ENCODE data around the gene KCND3.
"Not testable (repeated sequence)": the region's sequence is repeated elsewhere in the genome, so short reads cannot be mapped to it uniquely, and the experiment has no call there.

KCND3 gene

DNA sequence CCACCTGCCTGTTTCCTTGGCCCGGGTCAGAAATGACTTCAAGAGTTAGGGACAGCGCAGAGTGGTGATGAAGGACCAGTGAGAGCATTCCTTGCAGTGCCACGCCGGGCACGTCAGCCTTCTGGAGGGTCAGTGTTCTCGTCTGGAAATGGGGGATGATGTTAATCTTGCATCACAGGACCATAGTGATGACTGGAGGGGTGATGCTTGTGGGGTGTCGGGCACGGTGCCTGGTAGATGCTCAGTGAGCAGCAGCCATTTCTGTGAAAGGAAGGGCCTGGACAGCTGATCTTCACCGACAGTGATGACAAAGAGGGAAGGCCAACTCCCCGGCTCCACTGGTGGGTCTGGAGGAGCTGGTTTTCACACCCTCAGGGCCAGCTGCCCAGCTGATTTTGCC is 177.6 kb downstream of the KCND3 start:
- Histone ChIP-seq H3K27me3 (ENCODE audit: control insufficient read depth, insufficient read depth, low read length, poor library complexity, severe bottlenecking) (no peaks in the 10 kb centered on the region), H3K27ac (ENCODE audit: insufficient read depth, low read depth, low read length, poor library complexity, severe bottlenecking) (no peak overlapping the region), H3K36me3 (ENCODE audit: control insufficient read depth, insufficient read depth, low read length) (no peaks in the 10 kb centered on the region), H3K4me1 (ENCODE audit: control insufficient read depth, insufficient read depth, low read length) (no peaks in the 10 kb centered on the region), H3K4me3 (ENCODE audit: insufficient read depth, low read depth, low read length) (no peak overlapping the region), H3K9me3 (ENCODE audit: control insufficient read depth, low read length) (no peaks in the 10 kb centered on the region)
- 86 to 89% methylated on average over 10 of the region's 10 CpGs for WGBS, 2 experiments

DNA sequence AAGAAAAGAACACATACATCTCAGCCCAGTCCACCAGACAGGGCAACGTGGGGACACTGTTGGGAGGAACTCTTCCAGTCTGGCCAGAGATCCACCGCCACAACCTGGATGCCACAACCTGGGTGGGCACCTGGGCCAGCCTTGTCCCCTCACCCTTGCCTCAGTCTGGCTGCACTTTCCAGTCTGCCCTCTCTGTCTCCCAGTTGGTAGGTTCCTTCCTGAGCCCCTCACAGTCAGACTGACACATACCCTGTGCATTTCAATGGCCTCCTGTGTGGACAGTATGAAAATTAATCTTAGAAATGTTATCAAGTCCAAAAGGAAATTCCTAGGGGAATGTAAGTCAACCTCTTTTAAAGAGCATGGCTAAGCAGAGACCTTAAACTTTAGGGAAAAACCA is 184.2 kb downstream of the KCND3 start:
- Histone ChIP-seq H3K36me3 (ENCODE audit: control insufficient read depth, insufficient read depth, low read length) (no peaks in the 10 kb centered on the region), H3K27me3 (ENCODE audit: control insufficient read depth, insufficient read depth, low read length, poor library complexity, severe bottlenecking) (no peaks in the 10 kb centered on the region), H3K27ac (ENCODE audit: insufficient read depth, low read depth, low read length, poor library complexity, severe bottlenecking) (no peak overlapping the region), H3K4me1 (ENCODE audit: control insufficient read depth, insufficient read depth, low read length) (peaks cover 14% of the 10 kb centered on the region), H3K4me3 (ENCODE audit: insufficient read depth, low read depth, low read length) (no peak overlapping the region), H3K9me3 (ENCODE audit: control insufficient read depth, low read length) (no peaks in the 10 kb centered on the region)
- WGBS, 2 experiments: 87 to 91% methylated on average over 2 of the region's 2 CpGs

DNA sequence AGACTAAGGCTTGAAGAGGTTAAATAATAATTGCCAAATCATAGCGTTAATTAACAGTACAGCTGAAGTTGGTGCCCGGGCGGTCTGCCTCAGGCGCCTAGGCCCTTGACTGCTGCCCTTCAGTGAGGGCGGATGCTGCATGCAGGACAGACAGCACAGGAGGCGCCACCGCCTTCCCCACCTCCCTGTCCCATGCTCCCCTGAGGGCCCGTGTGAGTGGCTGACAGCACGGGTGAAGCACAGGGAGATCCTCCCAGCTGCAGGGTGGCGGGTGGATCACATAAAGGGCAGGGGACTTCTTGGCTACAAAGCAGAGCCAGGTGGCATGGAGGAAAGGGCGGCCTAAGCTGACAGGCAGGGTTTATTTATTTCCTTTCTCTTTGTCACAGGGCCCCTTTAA is 184.7 kb downstream of the KCND3 start:
- Histone ChIP-seq H3K27me3 (ENCODE audit: control insufficient read depth, insufficient read depth, low read length, poor library complexity, severe bottlenecking) (no peaks in the 10 kb centered on the region), H3K4me1 (ENCODE audit: control insufficient read depth, insufficient read depth, low read length) (peaks cover 14% of the 10 kb centered on the region), H3K4me3 (ENCODE audit: insufficient read depth, low read depth, low read length) (no peak overlapping the region), H3K9me3 (ENCODE audit: control insufficient read depth, low read length) (no peaks in the 10 kb centered on the region), H3K27ac (ENCODE audit: insufficient read depth, low read depth, low read length, poor library complexity, severe bottlenecking) (no peak overlapping the region), H3K36me3 (ENCODE audit: control insufficient read depth, insufficient read depth, low read length) (no peaks in the 10 kb centered on the region)
- WGBS, 2 experiments: 86 to 90% methylated on average over 11 of the region's 11 CpGs

DNA sequence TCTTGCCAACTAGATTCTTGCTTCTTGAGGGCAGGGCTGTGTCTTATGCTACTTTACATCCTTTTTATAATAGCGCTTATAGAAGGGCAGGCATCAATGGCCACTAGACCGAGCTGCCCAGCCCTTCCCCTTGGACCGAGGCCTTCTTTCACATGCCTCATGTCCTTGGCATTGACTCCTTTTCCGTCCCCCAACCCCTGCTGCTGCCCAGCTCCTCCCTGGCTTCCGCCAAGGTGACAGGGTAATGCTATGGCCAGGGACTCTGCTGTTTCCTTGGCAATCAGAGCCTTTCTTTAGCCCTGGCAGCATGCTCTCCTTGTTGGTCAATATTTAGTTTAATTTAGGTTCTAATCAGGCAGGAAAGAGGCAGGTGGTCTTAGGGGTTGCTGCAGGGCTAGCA is 185.5 kb downstream of the KCND3 start:
- peaks cover 14% of the 10 kb centered on the region for H3K4me1 ChIP-seq (ENCODE audit: control insufficient read depth, insufficient read depth, low read length)
- no peak overlapping the region for H3K4me3 ChIP-seq (ENCODE audit: insufficient read depth, low read depth, low read length)
- H3K36me3 ChIP-seq (ENCODE audit: control insufficient read depth, insufficient read depth, low read length): no peaks in the 10 kb centered on the region
- H3K9me3 ChIP-seq (ENCODE audit: control insufficient read depth, low read length): no peaks in the 10 kb centered on the region
- 94 to 95% methylated on average over 5 of the region's 5 CpGs for WGBS, 2 experiments
- H3K27ac ChIP-seq (ENCODE audit: insufficient read depth, low read depth, low read length, poor library complexity, severe bottlenecking): no peak overlapping the region
- H3K27me3 ChIP-seq (ENCODE audit: control insufficient read depth, insufficient read depth, low read length, poor library complexity, severe bottlenecking): no peaks in the 10 kb centered on the region

DNA sequence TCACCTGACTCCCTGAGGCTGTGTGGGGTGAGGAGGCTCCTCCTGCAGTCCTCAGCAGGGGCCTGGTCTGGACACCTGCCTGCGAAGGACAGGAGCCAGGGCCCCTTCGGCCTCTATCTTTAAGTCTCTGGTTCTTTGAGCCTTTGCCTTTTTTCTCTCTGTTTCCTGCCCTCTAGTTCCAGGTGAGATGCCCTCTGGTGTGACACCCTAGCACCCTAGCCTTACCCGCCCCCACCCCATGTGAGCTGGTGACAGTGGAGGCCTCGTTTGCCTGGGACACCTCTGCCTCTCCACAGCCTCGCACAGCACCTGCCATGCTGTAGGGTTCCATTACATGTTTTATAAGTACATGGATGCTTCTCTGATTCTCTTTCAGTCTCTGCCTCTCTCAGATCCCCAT is 186.5 kb downstream of the KCND3 start:
- no peaks in the 10 kb centered on the region for H3K9me3 ChIP-seq (ENCODE audit: control insufficient read depth, low read length)
- 93% methylated on average over 5 of the region's 5 CpGs for WGBS, 2 experiments
- H3K27me3 ChIP-seq (ENCODE audit: control insufficient read depth, insufficient read depth, low read length, poor library complexity, severe bottlenecking): no peaks in the 10 kb centered on the region
- H3K4me3 ChIP-seq (ENCODE audit: insufficient read depth, low read depth, low read length): no peak overlapping the region
- no peak overlapping the region for H3K27ac ChIP-seq (ENCODE audit: insufficient read depth, low read depth, low read length, poor library complexity, severe bottlenecking)
- H3K36me3 ChIP-seq (ENCODE audit: control insufficient read depth, insufficient read depth, low read length): no peaks in the 10 kb centered on the region
- peaks cover 14% of the 10 kb centered on the region for H3K4me1 ChIP-seq (ENCODE audit: control insufficient read depth, insufficient read depth, low read length)

GRCh38 chr1:111802110-111802509 is 187.4 kb downstream of the KCND3 start:
- WGBS, 2 experiments: 92 to 94% methylated on average over 6 of the region's 6 CpGs
- H3K9me3 ChIP-seq (ENCODE audit: control insufficient read depth, low read length): no peaks in the 10 kb centered on the region
- H3K36me3 ChIP-seq (ENCODE audit: control insufficient read depth, insufficient read depth, low read length): no peaks in the 10 kb centered on the region

GRCh38 chr1:111801071-111801850 is 188.2 kb downstream of the KCND3 start:
- Histone ChIP-seq H3K36me3 (ENCODE audit: control insufficient read depth, insufficient read depth, low read length) (no peaks in the 10 kb centered on the region), H3K27ac (ENCODE audit: insufficient read depth, low read depth, low read length, poor library complexity, severe bottlenecking) (no peak overlapping the region), H3K4me3 (ENCODE audit: insufficient read depth, low read depth, low read length) (no peak overlapping the region), H3K27me3 (ENCODE audit: control insufficient read depth, insufficient read depth, low read length, poor library complexity, severe bottlenecking) (no peaks in the 10 kb centered on the region), H3K4me1 (ENCODE audit: control insufficient read depth, insufficient read depth, low read length) (peaks cover 14% of the 10 kb centered on the region), H3K9me3 (ENCODE audit: control insufficient read depth, low read length) (no peaks in the 10 kb centered on the region)
- 93 to 94% methylated on average over 13 of the region's 13 CpGs for WGBS, 2 experiments

More at GRCh38 chr1:111802110-111802509, 187.4 kb downstream of the KCND3 start:
- Histone ChIP-seq H3K27ac (ENCODE audit: insufficient read depth, low read depth, low read length, poor library complexity, severe bottlenecking) (no peak overlapping the region), H3K27me3 (ENCODE audit: control insufficient read depth, insufficient read depth, low read length, poor library complexity, severe bottlenecking) (no peaks in the 10 kb centered on the region), H3K4me1 (ENCODE audit: control insufficient read depth, insufficient read depth, low read length) (peaks cover 14% of the 10 kb centered on the region), H3K4me3 (ENCODE audit: insufficient read depth, low read depth, low read length) (no peak overlapping the region)

DNA sequence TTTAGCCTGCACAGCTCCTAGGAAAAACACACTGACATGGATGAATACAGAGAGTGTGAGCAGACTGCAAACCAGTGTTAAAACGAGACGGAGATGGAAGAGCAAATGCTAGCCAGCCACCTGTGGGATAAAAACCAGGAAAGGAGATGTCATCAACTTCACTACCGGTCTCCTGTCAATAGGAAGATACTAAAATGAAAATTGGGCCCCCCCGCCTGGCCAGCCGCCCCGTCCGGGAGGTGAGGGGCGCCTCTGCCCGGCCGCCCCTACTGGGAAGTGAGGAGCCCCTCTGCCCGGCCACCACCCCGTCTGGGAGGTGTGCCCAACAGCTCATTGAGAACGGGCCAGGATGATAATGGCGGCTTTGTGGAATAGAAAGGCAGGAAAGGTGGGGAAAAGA is 189.7 kb downstream of the KCND3 start:
- 93 to 97% methylated on average over 10 of the region's 14 CpGs for WGBS, 2 experiments
- not testable (repeated sequence) for H3K27ac ChIP-seq (ENCODE audit: insufficient read depth, low read depth, low read length, poor library complexity, severe bottlenecking); H3K36me3 ChIP-seq (ENCODE audit: control insufficient read depth, insufficient read depth, low read length); H3K27me3 ChIP-seq (ENCODE audit: control insufficient read depth, insufficient read depth, low read length, poor library complexity, severe bottlenecking); H3K4me3 ChIP-seq (ENCODE audit: insufficient read depth, low read depth, low read length); H3K9me3 ChIP-seq (ENCODE audit: control insufficient read depth, low read length)
- H3K4me1 ChIP-seq (ENCODE audit: control insufficient read depth, insufficient read depth, low read length): peaks cover 12% of the 10 kb centered on the region

DNA sequence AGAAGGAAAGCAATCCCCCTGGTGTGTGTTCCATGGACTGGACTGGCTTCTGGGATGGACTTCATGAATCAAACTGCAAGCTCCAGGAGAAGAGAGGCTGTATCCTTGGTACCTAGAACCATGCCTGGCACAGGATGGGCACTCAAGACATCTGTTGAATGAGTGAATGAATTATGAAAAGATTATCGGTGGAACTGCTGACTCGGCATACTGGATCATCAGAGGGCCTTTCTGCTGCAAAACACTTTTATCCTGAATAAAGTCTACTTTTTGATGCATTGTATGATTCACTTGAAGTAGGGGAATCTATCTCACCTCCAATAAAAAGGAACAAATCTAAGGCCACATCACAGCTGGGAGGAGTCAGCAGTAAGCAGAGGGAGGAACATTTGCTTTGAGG is 190.9 kb downstream of the KCND3 start:
- H3K9me3 ChIP-seq (ENCODE audit: control insufficient read depth, low read length): no peaks in the 10 kb centered on the region
- peaks cover 8% of the 10 kb centered on the region for H3K4me1 ChIP-seq (ENCODE audit: control insufficient read depth, insufficient read depth, low read length)
- no peaks in the 10 kb centered on the region for H3K36me3 ChIP-seq (ENCODE audit: control insufficient read depth, insufficient read depth, low read length)
- H3K27me3 ChIP-seq (ENCODE audit: control insufficient read depth, insufficient read depth, low read length, poor library complexity, severe bottlenecking): no peaks in the 10 kb centered on the region
- 97 to 100% methylated on average over 2 of the region's 2 CpGs for WGBS, 2 experiments
- no peak overlapping the region for H3K4me3 ChIP-seq (ENCODE audit: insufficient read depth, low read depth, low read length)
- H3K27ac ChIP-seq (ENCODE audit: insufficient read depth, low read depth, low read length, poor library complexity, severe bottlenecking): no peak overlapping the region

GRCh38 chr1:111795401-111795800 is 194.1 kb downstream of the KCND3 start:
- no peaks in the 10 kb centered on the region for H3K27me3 ChIP-seq (ENCODE audit: control insufficient read depth, insufficient read depth, low read length, poor library complexity, severe bottlenecking)
- no peaks in the 10 kb centered on the region for H3K36me3 ChIP-seq (ENCODE audit: control insufficient read depth, insufficient read depth, low read length)
- H3K4me1 ChIP-seq (ENCODE audit: control insufficient read depth, insufficient read depth, low read length): no peaks in the 10 kb centered on the region
- H3K9me3 ChIP-seq (ENCODE audit: control insufficient read depth, low read length): no peaks in the 10 kb centered on the region
- 85 to 87% methylated on average over 6 of the region's 6 CpGs for WGBS, 2 experiments
- H3K4me3 ChIP-seq (ENCODE audit: insufficient read depth, low read depth, low read length): no peak overlapping the region
- no peak overlapping the region for H3K27ac ChIP-seq (ENCODE audit: insufficient read depth, low read depth, low read length, poor library complexity, severe bottlenecking)

Data from ectodermal cell (in vitro differentiated cells).